Loucy (cell line): ENCODE data around the gene TMEM108.

ENCODE experiments used
- CTCF ChIP-seq: fragments of 200-600 bp; sonication (generic); conservative IDR thresholded peaks from 2 replicates; pipeline ENCODE4 v1.5.1; 2014; ENCODE audit warnings: mild to moderate bottlenecking, antibody characterized with exemption, low read length
- EZH2phosphoT487 ChIP-seq: fragments of 200-600 bp; IDR thresholded peaks from 2 replicates; pipeline ENCODE4 v1.6.1; 2018; ENCODE audit warnings: antibody characterized with exemption, mild to moderate bottlenecking, moderate library complexity, borderline replicate concordance

GRCh38 chr3:133135306-133135705, 97.1 kb downstream of the TMEM108 start:
- no peak for TF ChIP-seq CTCF
- TF ChIP-seq EZH2phosphoT487: no peak
